Measurements from ENCODE around the gene KCTD3.

KCTD3 gene

DNA sequence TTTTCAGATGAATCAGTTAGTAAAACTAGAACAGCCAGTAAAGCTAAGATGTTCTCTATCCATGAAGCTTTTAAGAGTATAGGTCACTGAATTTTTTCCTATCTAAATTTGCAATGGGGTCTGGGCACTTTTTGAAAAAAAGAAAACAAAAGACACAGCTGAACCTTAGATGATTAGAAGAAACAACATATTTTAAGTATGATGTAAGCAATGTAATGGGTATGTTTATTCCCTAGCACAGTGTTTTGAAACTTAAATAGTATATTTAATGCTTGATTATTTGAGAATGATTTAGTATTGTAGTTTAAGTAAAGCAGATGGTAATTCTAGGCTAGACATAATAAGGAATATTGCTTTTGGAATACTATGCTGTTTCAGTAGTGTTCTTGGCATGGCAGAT is 36.2 kb downstream of the KCTD3 start:
- Histone ChIP-seq H3K36me3 (ENCODE audit: control insufficient read depth in 2 of 2, insufficient read depth in 2 of 2, low read length in 2 of 2) (peaks cover 2 to 7% of the 10 kb centered on the region in 2 donors), H3K4me1 (ENCODE audit: control insufficient read depth in 2 of 2, insufficient read depth in 2 of 2, low read length in 2 of 2) (no peaks in the 10 kb centered on the region), H3K27ac (ENCODE audit: low read depth in 2 of 2, low read length in 2 of 2) (no peak overlapping the region), H3K9ac (ENCODE audit: low read depth in 1 of 2, low read length in 2 of 2) (no peak overlapping the region), H3K4me3 (ENCODE audit: low read length in 2 of 2) (no peak overlapping the region), H3K9me3 (ENCODE audit: control insufficient read depth in 2 of 2, low read length in 2 of 2) (no peaks in the 10 kb centered on the region), H3K27me3 (ENCODE audit: control insufficient read depth in 2 of 2, insufficient read depth in 2 of 2, low read length in 2 of 2) (no peaks in the 10 kb centered on the region)

DNA sequence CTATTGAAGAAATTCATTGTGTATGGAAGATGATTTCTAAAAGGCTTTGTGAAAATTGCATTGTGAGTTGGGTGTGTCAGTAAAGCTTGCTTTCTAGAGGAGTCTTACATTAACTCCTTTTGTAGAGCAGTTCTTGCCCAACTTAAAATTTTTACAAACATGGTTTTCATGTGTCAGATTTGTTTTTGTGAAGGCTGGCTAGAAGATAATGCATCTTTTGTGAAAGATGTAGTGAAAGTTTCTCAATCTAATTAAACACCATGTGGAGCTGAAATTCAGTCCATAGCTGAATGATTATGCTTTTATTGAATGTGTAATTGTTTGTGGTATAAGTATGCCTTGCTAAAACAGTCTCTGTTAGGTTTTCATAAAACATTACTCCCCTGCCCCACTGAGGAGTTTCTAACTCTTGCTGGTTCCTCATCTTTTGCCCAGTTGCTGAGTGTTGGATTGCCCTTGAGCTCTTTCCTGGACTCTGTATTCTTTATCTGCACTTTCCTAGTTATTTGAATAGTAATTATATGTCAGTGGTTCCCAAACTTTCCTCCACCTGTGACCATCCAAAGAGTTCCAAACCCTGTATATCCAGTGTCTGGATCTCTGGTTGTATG is 38.0 kb downstream of the KCTD3 start:
- H3K36me3 ChIP-seq (ENCODE audit: control insufficient read depth in 2 of 2, insufficient read depth in 2 of 2, low read length in 2 of 2): peaks cover 6 to 17% of the 10 kb centered on the region in 2 donors

DNA sequence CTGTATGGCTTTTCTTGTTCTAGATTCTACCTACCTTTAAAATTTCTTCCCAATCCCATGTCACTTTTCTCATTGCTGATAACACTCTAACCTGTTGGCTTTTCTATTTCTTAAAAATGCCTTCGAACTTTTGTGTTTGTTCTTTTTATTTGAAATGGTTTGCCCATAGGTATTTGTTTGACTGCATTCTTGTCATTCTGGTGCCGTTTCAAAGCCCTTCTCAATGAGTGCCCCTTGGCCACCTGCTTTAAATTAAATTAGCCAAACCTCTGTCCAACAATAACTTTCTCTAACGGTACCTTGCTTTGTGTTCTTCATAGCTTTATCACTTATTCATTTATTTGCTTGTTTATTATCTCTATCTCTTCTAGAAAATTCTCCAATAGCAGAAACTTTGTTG is 38.9 kb downstream of the KCTD3 start:
- Histone ChIP-seq H3K27me3 (ENCODE audit: control insufficient read depth in 2 of 2, insufficient read depth in 2 of 2, low read length in 2 of 2) (no peaks in the 10 kb centered on the region), H3K9me3 (ENCODE audit: control insufficient read depth in 2 of 2, low read length in 2 of 2) (no peaks in the 10 kb centered on the region), H3K4me1 (ENCODE audit: control insufficient read depth in 2 of 2, insufficient read depth in 2 of 2, low read length in 2 of 2) (no peaks in the 10 kb centered on the region), H3K36me3 (ENCODE audit: control insufficient read depth in 2 of 2, insufficient read depth in 2 of 2, low read length in 2 of 2) (peaks cover 6 to 17% of the 10 kb centered on the region in 2 donors), H3K27ac (ENCODE audit: low read depth in 2 of 2, low read length in 2 of 2) (no peak overlapping the region), H3K9ac (ENCODE audit: low read depth in 1 of 2, low read length in 2 of 2) (no peak overlapping the region), H3K4me3 (ENCODE audit: low read length in 2 of 2) (no peak overlapping the region)

More for the DNA sequence above, 38.0 kb downstream of the KCTD3 start:
- Histone ChIP-seq H3K27ac (ENCODE audit: low read depth in 2 of 2, low read length in 2 of 2) (no peak overlapping the region), H3K9me3 (ENCODE audit: control insufficient read depth in 2 of 2, low read length in 2 of 2) (no peaks in the 10 kb centered on the region), H3K9ac (ENCODE audit: low read depth in 1 of 2, low read length in 2 of 2) (no peak overlapping the region), H3K27me3 (ENCODE audit: control insufficient read depth in 2 of 2, insufficient read depth in 2 of 2, low read length in 2 of 2) (no peaks in the 10 kb centered on the region), H3K4me3 (ENCODE audit: low read length in 2 of 2) (no peak overlapping the region), H3K4me1 (ENCODE audit: control insufficient read depth in 2 of 2, insufficient read depth in 2 of 2, low read length in 2 of 2) (no peaks in the 10 kb centered on the region)

DNA sequence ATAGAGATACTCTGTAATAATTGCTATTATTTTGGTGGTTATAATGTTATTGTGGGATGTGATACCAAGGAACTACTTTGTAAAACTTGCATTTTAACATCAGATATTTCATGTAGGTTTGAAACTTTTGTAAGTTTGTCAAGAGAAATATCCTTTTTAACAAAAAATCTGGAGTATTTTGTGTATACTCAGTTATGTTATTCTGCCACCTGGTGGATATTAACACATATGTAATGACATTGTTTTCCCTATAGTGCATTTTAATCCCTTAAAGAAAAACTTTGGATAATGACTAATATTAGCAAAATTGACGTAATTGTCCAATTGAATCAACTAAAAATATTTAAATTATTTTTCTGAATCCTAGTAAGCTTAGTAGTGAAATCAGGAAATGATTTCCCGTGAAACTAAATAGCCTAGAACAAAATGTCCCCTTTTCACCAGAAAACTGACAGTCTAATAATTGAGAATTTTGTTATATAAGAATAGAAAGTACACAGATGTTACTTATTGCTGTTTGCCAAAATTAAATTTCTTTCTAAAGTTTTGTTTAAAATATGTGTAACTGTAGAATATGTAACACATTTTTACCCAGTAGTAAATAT is 39.6 kb downstream of the KCTD3 start:
- Histone ChIP-seq H3K9ac (ENCODE audit: low read depth in 1 of 2, low read length in 2 of 2) (no peak overlapping the region), H3K9me3 (ENCODE audit: control insufficient read depth in 2 of 2, low read length in 2 of 2) (no peaks in the 10 kb centered on the region), H3K36me3 (ENCODE audit: control insufficient read depth in 2 of 2, insufficient read depth in 2 of 2, low read length in 2 of 2) (peaks cover 6 to 17% of the 10 kb centered on the region in 2 donors), H3K4me1 (ENCODE audit: control insufficient read depth in 2 of 2, insufficient read depth in 2 of 2, low read length in 2 of 2) (no peaks in the 10 kb centered on the region), H3K4me3 (ENCODE audit: low read length in 2 of 2) (no peak overlapping the region), H3K27me3 (ENCODE audit: control insufficient read depth in 2 of 2, insufficient read depth in 2 of 2, low read length in 2 of 2) (no peaks in the 10 kb centered on the region), H3K27ac (ENCODE audit: low read depth in 2 of 2, low read length in 2 of 2) (no peak overlapping the region)

DNA sequence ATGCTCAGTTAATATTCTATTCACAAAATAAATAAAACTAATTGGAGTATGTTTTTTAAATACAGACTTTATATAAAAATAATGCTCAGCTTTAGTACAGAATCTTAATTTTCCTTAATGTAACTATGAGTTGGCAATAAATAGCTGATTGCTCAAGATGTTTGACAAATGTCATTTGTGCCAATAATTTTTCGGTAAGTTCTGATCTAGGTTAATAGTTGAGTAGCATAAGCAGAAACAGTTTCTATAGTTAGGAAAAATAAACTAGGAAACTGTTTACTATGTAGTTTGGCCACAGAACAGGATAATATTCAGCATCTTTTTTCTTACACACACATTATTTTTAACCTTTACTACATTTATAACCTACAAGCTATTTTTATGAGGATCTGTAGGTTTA is 40.3 kb downstream of the KCTD3 start:
- Histone ChIP-seq H3K36me3 (ENCODE audit: control insufficient read depth in 2 of 2, insufficient read depth in 2 of 2, low read length in 2 of 2) (peaks cover 6 to 17% of the 10 kb centered on the region in 2 donors), H3K9me3 (ENCODE audit: control insufficient read depth in 2 of 2, low read length in 2 of 2) (no peaks in the 10 kb centered on the region), H3K27me3 (ENCODE audit: control insufficient read depth in 2 of 2, insufficient read depth in 2 of 2, low read length in 2 of 2) (no peaks in the 10 kb centered on the region), H3K9ac (ENCODE audit: low read depth in 1 of 2, low read length in 2 of 2) (no peak overlapping the region), H3K4me1 (ENCODE audit: control insufficient read depth in 2 of 2, insufficient read depth in 2 of 2, low read length in 2 of 2) (no peaks in the 10 kb centered on the region), H3K27ac (ENCODE audit: low read depth in 2 of 2, low read length in 2 of 2) (no peak overlapping the region), H3K4me3 (ENCODE audit: low read length in 2 of 2) (no peak overlapping the region)

DNA sequence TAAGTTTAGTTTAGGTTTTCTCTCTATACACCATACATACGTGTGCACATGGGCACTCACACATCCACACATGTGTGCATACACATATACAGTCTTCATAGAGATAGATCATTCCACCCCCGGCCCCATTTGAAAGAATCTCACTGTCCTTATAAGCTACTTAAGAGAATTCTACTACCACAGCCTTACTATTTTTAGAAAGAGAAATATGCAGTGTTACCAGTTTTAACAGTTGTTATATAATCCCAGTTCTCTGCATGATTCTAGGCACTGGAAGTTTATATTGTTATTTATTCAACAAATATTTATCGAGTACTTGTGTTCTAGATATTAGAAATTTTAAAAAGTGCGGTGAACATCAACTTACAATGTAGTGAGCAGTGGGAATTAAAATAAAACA is 41.5 kb downstream of the KCTD3 start:
- no peak overlapping the region for H3K27ac ChIP-seq (ENCODE audit: low read depth in 2 of 2, low read length in 2 of 2)
- no peaks in the 10 kb centered on the region for H3K9me3 ChIP-seq (ENCODE audit: control insufficient read depth in 2 of 2, low read length in 2 of 2)
- H3K4me3 ChIP-seq (ENCODE audit: low read length in 2 of 2): no peak overlapping the region
- H3K36me3 ChIP-seq (ENCODE audit: control insufficient read depth in 2 of 2, insufficient read depth in 2 of 2, low read length in 2 of 2): peaks cover 11 to 24% of the 10 kb centered on the region in 2 donors
- H3K27me3 ChIP-seq (ENCODE audit: control insufficient read depth in 2 of 2, insufficient read depth in 2 of 2, low read length in 2 of 2): no peaks in the 10 kb centered on the region
- H3K4me1 ChIP-seq (ENCODE audit: control insufficient read depth in 2 of 2, insufficient read depth in 2 of 2, low read length in 2 of 2): no peaks in the 10 kb centered on the region
- no peak overlapping the region for H3K9ac ChIP-seq (ENCODE audit: low read depth in 1 of 2, low read length in 2 of 2)

DNA sequence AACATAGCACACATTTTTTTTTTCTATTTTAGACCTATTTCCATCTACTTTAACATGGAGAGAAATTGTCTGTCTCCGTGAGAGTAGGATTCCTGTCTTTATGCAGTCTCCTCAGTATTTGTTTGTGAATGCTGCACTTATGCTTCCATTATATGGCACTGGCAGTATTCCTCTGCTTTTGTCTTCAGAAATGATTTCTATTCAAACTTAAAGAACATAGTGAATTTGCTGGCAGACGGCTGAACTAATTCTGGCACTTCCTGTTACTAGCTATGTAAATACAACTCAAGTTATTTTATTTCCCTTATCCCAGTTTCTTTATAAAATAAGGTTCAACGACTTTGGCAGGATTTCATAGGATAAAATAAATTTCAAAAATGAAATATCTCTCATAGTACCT is 45.3 kb downstream of the KCTD3 start:
- H3K4me3 ChIP-seq (ENCODE audit: low read length in 2 of 2): no peak overlapping the region
- no peak overlapping the region for H3K27ac ChIP-seq (ENCODE audit: low read depth in 2 of 2, low read length in 2 of 2)
- H3K36me3 ChIP-seq (ENCODE audit: control insufficient read depth in 2 of 2, insufficient read depth in 2 of 2, low read length in 2 of 2): peaks cover 21% of the 10 kb centered on the region in 2 donors
- no peaks in the 10 kb centered on the region for H3K9me3 ChIP-seq (ENCODE audit: control insufficient read depth in 2 of 2, low read length in 2 of 2)
- no peak overlapping the region for H3K9ac ChIP-seq (ENCODE audit: low read depth in 1 of 2, low read length in 2 of 2)
- H3K27me3 ChIP-seq (ENCODE audit: control insufficient read depth in 2 of 2, insufficient read depth in 2 of 2, low read length in 2 of 2): no peaks in the 10 kb centered on the region
- H3K4me1 ChIP-seq (ENCODE audit: control insufficient read depth in 2 of 2, insufficient read depth in 2 of 2, low read length in 2 of 2): no peaks in the 10 kb centered on the region

DNA sequence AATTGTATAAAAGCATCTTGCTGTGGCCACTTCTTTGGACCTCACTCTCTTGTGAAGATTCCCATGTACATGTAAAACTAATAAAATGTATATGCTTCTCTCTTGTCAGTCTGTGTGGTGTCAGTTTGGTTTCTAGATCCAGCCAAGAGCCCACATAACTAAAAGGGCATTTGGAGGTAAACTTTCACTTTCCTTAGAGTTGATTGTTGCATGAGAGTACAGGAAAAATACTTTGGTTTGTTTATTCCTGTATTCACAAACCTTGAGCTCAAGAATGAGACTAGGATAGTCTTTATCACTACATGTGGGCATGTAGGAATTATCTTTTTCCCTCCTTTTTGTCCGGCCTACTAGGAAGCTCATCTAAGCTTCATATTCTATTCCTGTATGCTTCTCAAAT is 50.9 kb downstream of the KCTD3 start:
- Histone ChIP-seq H3K36me3 (ENCODE audit: control insufficient read depth in 2 of 2, insufficient read depth in 2 of 2, low read length in 2 of 2) (peaks cover 26 to 33% of the 10 kb centered on the region in 2 donors), H3K4me3 (ENCODE audit: low read length in 2 of 2) (no peak overlapping the region), H3K9me3 (ENCODE audit: control insufficient read depth in 2 of 2, low read length in 2 of 2) (no peaks in the 10 kb centered on the region), H3K4me1 (ENCODE audit: control insufficient read depth in 2 of 2, insufficient read depth in 2 of 2, low read length in 2 of 2) (no peaks in the 10 kb centered on the region), H3K27ac (ENCODE audit: low read depth in 2 of 2, low read length in 2 of 2) (no peak overlapping the region), H3K9ac (ENCODE audit: low read depth in 1 of 2, low read length in 2 of 2) (no peak overlapping the region), H3K27me3 (ENCODE audit: control insufficient read depth in 2 of 2, insufficient read depth in 2 of 2, low read length in 2 of 2) (no peaks in the 10 kb centered on the region)

DNA sequence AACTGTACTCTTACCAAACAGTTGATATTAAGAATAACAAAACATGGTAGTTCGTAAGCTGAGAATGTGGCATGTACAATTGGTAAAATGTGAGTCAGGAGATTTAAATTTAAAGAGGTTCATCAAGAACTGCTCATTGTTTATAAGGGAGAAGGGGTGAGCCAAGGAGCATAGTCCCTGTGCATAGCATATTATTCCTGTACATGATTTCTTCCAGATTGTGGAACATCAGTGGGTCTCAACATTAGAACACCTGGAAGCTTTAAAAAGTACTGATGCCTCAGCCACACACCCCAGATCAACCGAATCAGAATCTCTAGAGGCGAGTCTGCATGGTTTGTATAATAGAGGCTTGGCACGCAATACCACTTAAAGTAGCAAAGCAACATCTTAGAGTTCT is 56.1 kb downstream of the KCTD3 start:
- H3K36me3 ChIP-seq (ENCODE audit: control insufficient read depth in 2 of 2, insufficient read depth in 2 of 2, low read length in 2 of 2): peaks cover 17% of the 10 kb centered on the region in 2 donors
- H3K4me3 ChIP-seq (ENCODE audit: low read length in 2 of 2): no peak overlapping the region
- no peaks in the 10 kb centered on the region for H3K27me3 ChIP-seq (ENCODE audit: control insufficient read depth in 2 of 2, insufficient read depth in 2 of 2, low read length in 2 of 2)
- no peak overlapping the region for H3K27ac ChIP-seq (ENCODE audit: low read depth in 2 of 2, low read length in 2 of 2)
- H3K9ac ChIP-seq (ENCODE audit: low read depth in 1 of 2, low read length in 2 of 2): no peak overlapping the region
- H3K4me1 ChIP-seq (ENCODE audit: control insufficient read depth in 2 of 2, insufficient read depth in 2 of 2, low read length in 2 of 2): no peaks in the 10 kb centered on the region
- no peaks in the 10 kb centered on the region for H3K9me3 ChIP-seq (ENCODE audit: control insufficient read depth in 2 of 2, low read length in 2 of 2)

DNA sequence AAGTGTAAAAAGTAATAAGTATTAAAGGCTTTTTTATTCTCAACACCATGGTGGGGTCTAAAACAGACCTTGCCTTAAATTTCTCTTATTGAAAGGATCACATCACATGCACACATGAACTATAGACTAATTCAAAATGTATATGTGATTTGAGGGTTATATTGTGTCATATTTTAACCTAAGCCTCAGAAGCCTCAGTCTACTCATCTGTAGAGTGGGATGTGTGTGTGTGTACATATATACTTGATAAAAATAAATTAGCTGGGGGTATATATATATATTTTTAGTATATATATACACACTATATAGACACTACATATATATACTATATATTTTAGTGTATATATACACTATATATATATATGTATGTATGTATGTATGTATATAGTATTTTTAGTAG is 58.8 kb downstream of the KCTD3 start:
- no peak overlapping the region for H3K4me3 ChIP-seq (ENCODE audit: low read length in 2 of 2)
- peaks cover under 1 to 5% of the 10 kb centered on the region in 2 donors for H3K36me3 ChIP-seq (ENCODE audit: control insufficient read depth in 2 of 2, insufficient read depth in 2 of 2, low read length in 2 of 2)
- H3K9ac ChIP-seq (ENCODE audit: low read depth in 1 of 2, low read length in 2 of 2): no peak overlapping the region
- no peak overlapping the region for H3K27ac ChIP-seq (ENCODE audit: low read depth in 2 of 2, low read length in 2 of 2)
- H3K4me1 ChIP-seq (ENCODE audit: control insufficient read depth in 2 of 2, insufficient read depth in 2 of 2, low read length in 2 of 2): no peaks in the 10 kb centered on the region
- no peaks in the 10 kb centered on the region for H3K9me3 ChIP-seq (ENCODE audit: control insufficient read depth in 2 of 2, low read length in 2 of 2)
- H3K27me3 ChIP-seq (ENCODE audit: control insufficient read depth in 2 of 2, insufficient read depth in 2 of 2, low read length in 2 of 2): no peaks in the 10 kb centered on the region
